ACHN (cell line): ENCODE results near the gene CELF4.

Experiments used
- DNase-seq: peaks from one replicate; pipeline ENCODE4 v3.0.0-alpha.2; 2015
- in situ Hi-C: cut with HindIII; loops from 2 replicates; pipeline ENCODE4 v1.10.0; 2017; ENCODE audit warnings: low sequenced_read_pairs, low pct_ligation_motif_present, low pct_unique_long_range_greater_than_20kb

Gene CELF4

GRCh38 chr18:37535968-37536367, 29.6 kb downstream of the CELF4 start:
- in situ Hi-C loops = no loop called here
- no peak for DNase-seq

GRCh38 chr18:37534627-37535026, 31.0 kb downstream of the CELF4 start:
- DNase-seq = no peak
- in situ Hi-C loops = no loop called here

GRCh38 chr18:37533647-37534584, 31.7 kb downstream of the CELF4 start:
- in situ Hi-C loops = no loop called here
- DNase-seq = peak; percentile 5

- in situ Hi-C loops = no loop called here
- no peak for DNase-seq
Observed at GRCh38 chr18:37532917-37533316, 32.7 kb downstream of the CELF4 start.

- DNase-seq = no peak
- in situ Hi-C loops = no loop called here
Observed at GRCh38 chr18:37529863-37530262, 35.7 kb downstream of the CELF4 start.

- DNase-seq = no peak
- in situ Hi-C loops = no loop called here
Observed at GRCh38 chr18:37529296-37529695, 36.3 kb downstream of the CELF4 start.

GRCh38 chr18:37527395-37527794, 38.2 kb downstream of the CELF4 start:
- in situ Hi-C loops = no loop called here
- no peak for DNase-seq

- DNase-seq = no peak
- in situ Hi-C loops = no loop called here
Observed at GRCh38 chr18:37525262-37525585, 40.4 kb downstream of the CELF4 start.

- DNase-seq = no peak
- in situ Hi-C loops = no loop called here
Observed at GRCh38 chr18:37524498-37525261, 40.9 kb downstream of the CELF4 start.

GRCh38 chr18:37524139-37524497, 41.5 kb downstream of the CELF4 start:
- in situ Hi-C loops = no loop called here
- DNase-seq = no peak

- in situ Hi-C loops = no loop called here
- DNase-seq = no peak
Observed at GRCh38 chr18:37521510-37522465, 43.8 kb downstream of the CELF4 start.

GRCh38 chr18:37520508-37520907, 45.1 kb downstream of the CELF4 start:
- in situ Hi-C loops = no loop called here
- DNase-seq = no peak

GRCh38 chr18:37519510-37520135, 46.0 kb downstream of the CELF4 start:
- in situ Hi-C loops = no loop called here
- no peak for DNase-seq

GRCh38 chr18:37516361-37516853, 49.2 kb downstream of the CELF4 start:
- no peak for DNase-seq
- in situ Hi-C loops = no loop called here

GRCh38 chr18:37514953-37515352, 50.6 kb downstream of the CELF4 start:
- in situ Hi-C loops = no loop called here
- no peak for DNase-seq

- in situ Hi-C loops = no loop called here
Observed at GRCh38 chr18:37512400-37512799, 53.2 kb downstream of the CELF4 start.

GRCh38 chr18:37511721-37512298, 53.8 kb downstream of the CELF4 start:
- in situ Hi-C loops = no loop called here
- DNase-seq = no peak

More at GRCh38 chr18:37512400-37512799, 53.2 kb downstream of the CELF4 start:
- DNase-seq = no peak

- no peak for DNase-seq
- in situ Hi-C loops = no loop called here
Observed at GRCh38 chr18:37509600-37509999, 56.0 kb downstream of the CELF4 start.
